ENCODE data around the gene ACSL1. TPM values are rescaled to one million over a fixed set of nuclear protein-coding genes. Genes with fewer than 3 reads are reported as not detected.

Gene ACSL1
- total and polyA plus RNA-seq, 2 donors (not counting 1 experiment from before 2014, with no cell fraction given) = 15.4 to 30.1 TPM

DNA sequence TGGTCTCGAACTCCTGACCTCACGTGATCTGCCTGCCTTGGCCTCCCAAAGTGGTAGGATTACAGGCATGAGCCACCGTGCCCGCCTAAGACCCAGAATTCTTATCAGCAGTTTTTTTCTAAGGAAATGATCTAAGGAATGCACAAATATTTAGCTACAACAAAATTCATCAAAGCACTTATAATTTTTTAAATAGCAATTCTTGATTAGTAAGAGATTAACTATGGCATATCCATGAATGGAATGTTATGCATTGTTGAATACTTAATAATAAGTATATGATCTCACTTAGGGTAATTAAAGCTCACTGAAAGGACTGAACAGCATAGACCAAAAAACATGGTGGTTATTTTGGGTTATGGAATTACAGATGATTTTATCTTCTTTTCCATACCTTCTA lies 110.2 kb downstream of the ACSL1 start:
- H3K79me2 ChIP-seq (ENCODE audit: control insufficient read depth, insufficient read depth, low read length) = no peaks in the 10 kb centered on the region
- H3K9ac ChIP-seq (ENCODE audit: insufficient read depth, low read length) = no peak overlapping the region
- no peak for DNase-seq (ENCODE audit: low read depth in 2 of 2)
- H3K27ac ChIP-seq (ENCODE audit: insufficient read depth, low read length) = no peak overlapping the region
- TF ChIP-seq, protein P1, sequence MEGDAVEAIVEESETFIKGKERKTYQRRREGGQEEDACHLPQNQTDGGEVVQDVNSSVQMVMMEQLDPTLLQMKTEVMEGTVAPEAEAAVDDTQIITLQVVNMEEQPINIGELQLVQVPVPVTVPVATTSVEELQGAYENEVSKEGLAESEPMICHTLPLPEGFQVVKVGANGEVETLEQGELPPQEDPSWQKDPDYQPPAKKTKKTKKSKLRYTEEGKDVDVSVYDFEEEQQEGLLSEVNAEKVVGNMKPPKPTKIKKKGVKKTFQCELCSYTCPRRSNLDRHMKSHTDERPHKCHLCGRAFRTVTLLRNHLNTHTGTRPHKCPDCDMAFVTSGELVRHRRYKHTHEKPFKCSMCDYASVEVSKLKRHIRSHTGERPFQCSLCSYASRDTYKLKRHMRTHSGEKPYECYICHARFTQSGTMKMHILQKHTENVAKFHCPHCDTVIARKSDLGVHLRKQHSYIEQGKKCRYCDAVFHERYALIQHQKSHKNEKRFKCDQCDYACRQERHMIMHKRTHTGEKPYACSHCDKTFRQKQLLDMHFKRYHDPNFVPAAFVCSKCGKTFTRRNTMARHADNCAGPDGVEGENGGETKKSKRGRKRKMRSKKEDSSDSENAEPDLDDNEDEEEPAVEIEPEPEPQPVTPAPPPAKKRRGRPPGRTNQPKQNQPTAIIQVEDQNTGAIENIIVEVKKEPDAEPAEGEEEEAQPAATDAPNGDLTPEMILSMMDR (conservative IDR thresholded peaks at IDR 0.05 in 1 of 2, IDR thresholded peaks at IDR 0.05 in 1 of 2; ENCODE audit: low read depth in 1 of 2, low read length in 2 of 2) = no peak
- TF ChIP-seq EZH2 (IDR thresholded peaks at IDR 0.05; ENCODE audit: low read length, missing control alignments) = no peak
- H3K9me3 ChIP-seq (ENCODE audit: control insufficient read depth, insufficient read depth, low read depth, low read length) = no peaks in the 10 kb centered on the region
- no peak overlapping the region for H2AFZ ChIP-seq (ENCODE audit: low read length)
- H4K20me1 ChIP-seq (ENCODE audit: control insufficient read depth, extremely low read depth, insufficient read depth, low read length) = no peaks in the 10 kb centered on the region
- H3K4me1 ChIP-seq (ENCODE audit: control insufficient read depth, extremely low read depth, insufficient read depth, low read length) = no peaks in the 10 kb centered on the region
- no peaks in the 10 kb centered on the region for H3K27me3 ChIP-seq (ENCODE audit: control insufficient read depth, insufficient read depth, low read length)
- H3K36me3 ChIP-seq (ENCODE audit: control insufficient read depth, insufficient read depth, low read length) = no peaks in the 10 kb centered on the region
- no peak overlapping the region for H3K4me2 ChIP-seq (ENCODE audit: extremely low read depth, insufficient read depth, low read length)
- no peak overlapping the region for H3K4me3 ChIP-seq (replicated peaks in 1 of 4; ENCODE audit: control extremely low read depth in 1 of 4, insufficient read depth in 1 of 4, low read depth in 3 of 4, low read length in 4 of 4)

DNA sequence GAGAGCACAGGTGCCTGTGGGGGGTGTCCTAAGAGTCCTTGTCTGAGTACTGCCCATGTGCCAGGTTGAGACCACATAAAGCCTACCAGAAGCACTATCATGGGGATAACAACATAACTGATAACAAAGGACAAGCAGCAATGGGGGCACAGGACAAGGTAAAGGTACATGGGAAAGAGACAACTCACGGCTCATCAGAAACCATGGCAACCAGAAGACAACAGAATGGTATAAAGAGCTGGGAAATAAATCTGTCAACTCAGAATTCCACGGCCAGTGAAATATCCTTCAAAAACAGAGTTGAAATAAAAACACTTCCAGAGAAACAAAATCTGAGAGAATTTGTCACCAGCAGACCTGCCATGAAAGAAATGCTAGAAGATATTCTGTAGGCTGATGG lies 111.9 kb downstream of the ACSL1 start:
- TF ChIP-seq EZH2 (IDR thresholded peaks at IDR 0.05; ENCODE audit: low read length, missing control alignments) = no peak
- TF ChIP-seq, protein P1 (conservative IDR thresholded peaks at IDR 0.05 in 1 of 2, IDR thresholded peaks at IDR 0.05 in 1 of 2; ENCODE audit: low read depth in 1 of 2, low read length in 2 of 2) = no peak
- Histone ChIP-seq H3K79me2 (ENCODE audit: control insufficient read depth, insufficient read depth, low read length) (no peaks in the 10 kb centered on the region), H4K20me1 (ENCODE audit: control insufficient read depth, extremely low read depth, insufficient read depth, low read length) (no peaks in the 10 kb centered on the region), H3K27ac (ENCODE audit: insufficient read depth, low read length) (no peak overlapping the region), H2AFZ (ENCODE audit: low read length) (no peak overlapping the region), H3K27me3 (ENCODE audit: control insufficient read depth, insufficient read depth, low read length) (no peaks in the 10 kb centered on the region), H3K9me3 (ENCODE audit: control insufficient read depth, insufficient read depth, low read depth, low read length) (no peaks in the 10 kb centered on the region), H3K4me3 (replicated peaks in 1 of 4; ENCODE audit: control extremely low read depth in 1 of 4, insufficient read depth in 1 of 4, low read depth in 3 of 4, low read length in 4 of 4) (no peak overlapping the region), H3K4me2 (ENCODE audit: extremely low read depth, insufficient read depth, low read length) (no peak overlapping the region), H3K4me1 (ENCODE audit: control insufficient read depth, extremely low read depth, insufficient read depth, low read length) (no peaks in the 10 kb centered on the region), H3K36me3 (ENCODE audit: control insufficient read depth, insufficient read depth, low read length) (no peaks in the 10 kb centered on the region), H3K9ac (ENCODE audit: insufficient read depth, low read length) (no peak overlapping the region)
- no peak for DNase-seq (ENCODE audit: low read depth in 2 of 2)

DNA sequence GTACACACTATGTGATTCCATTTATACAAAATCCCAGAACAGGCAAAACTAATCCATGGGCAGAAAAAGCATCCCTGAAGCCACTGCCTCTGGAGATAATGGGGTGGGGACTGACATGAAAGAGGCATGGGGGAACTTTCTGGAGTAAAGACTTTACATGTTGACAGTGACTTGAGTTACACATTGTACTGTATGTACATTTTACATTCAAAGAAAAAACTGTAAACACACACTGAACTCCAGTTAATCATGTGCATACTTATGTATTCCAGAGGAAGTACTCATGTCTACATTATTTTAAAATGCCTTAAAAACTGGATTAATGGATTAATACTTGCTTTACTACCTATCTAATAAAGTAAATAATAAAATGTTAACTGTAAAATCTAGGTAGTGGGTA lies 113.4 kb downstream of the ACSL1 start:
- H3K36me3 ChIP-seq (ENCODE audit: control insufficient read depth, insufficient read depth, low read length) = peaks cover 2% of the 10 kb centered on the region
- H3K4me3 ChIP-seq (replicated peaks in 1 of 4; ENCODE audit: control extremely low read depth in 1 of 4, insufficient read depth in 1 of 4, low read depth in 3 of 4, low read length in 4 of 4) = no peak overlapping the region
- no peak overlapping the region for H3K4me2 ChIP-seq (ENCODE audit: extremely low read depth, insufficient read depth, low read length)
- no peak for DNase-seq (ENCODE audit: low read depth in 2 of 2)
- H2AFZ ChIP-seq (ENCODE audit: low read length) = no peak overlapping the region
- no peaks in the 10 kb centered on the region for H4K20me1 ChIP-seq (ENCODE audit: control insufficient read depth, extremely low read depth, insufficient read depth, low read length)
- no peaks in the 10 kb centered on the region for H3K4me1 ChIP-seq (ENCODE audit: control insufficient read depth, extremely low read depth, insufficient read depth, low read length)
- H3K79me2 ChIP-seq (ENCODE audit: control insufficient read depth, insufficient read depth, low read length) = no peaks in the 10 kb centered on the region
- TF ChIP-seq EZH2 (IDR thresholded peaks at IDR 0.05; ENCODE audit: low read length, missing control alignments) = no peak
- TF ChIP-seq, protein P1 (conservative IDR thresholded peaks at IDR 0.05 in 1 of 2, IDR thresholded peaks at IDR 0.05 in 1 of 2; ENCODE audit: low read depth in 1 of 2, low read length in 2 of 2) = no peak
- H3K9me3 ChIP-seq (ENCODE audit: control insufficient read depth, insufficient read depth, low read depth, low read length) = no peaks in the 10 kb centered on the region
- no peak overlapping the region for H3K9ac ChIP-seq (ENCODE audit: insufficient read depth, low read length)
- H3K27me3 ChIP-seq (ENCODE audit: control insufficient read depth, insufficient read depth, low read length) = no peaks in the 10 kb centered on the region
- H3K27ac ChIP-seq (ENCODE audit: insufficient read depth, low read length) = no peak overlapping the region
